ENCODE results near the gene MVD.

DNA sequence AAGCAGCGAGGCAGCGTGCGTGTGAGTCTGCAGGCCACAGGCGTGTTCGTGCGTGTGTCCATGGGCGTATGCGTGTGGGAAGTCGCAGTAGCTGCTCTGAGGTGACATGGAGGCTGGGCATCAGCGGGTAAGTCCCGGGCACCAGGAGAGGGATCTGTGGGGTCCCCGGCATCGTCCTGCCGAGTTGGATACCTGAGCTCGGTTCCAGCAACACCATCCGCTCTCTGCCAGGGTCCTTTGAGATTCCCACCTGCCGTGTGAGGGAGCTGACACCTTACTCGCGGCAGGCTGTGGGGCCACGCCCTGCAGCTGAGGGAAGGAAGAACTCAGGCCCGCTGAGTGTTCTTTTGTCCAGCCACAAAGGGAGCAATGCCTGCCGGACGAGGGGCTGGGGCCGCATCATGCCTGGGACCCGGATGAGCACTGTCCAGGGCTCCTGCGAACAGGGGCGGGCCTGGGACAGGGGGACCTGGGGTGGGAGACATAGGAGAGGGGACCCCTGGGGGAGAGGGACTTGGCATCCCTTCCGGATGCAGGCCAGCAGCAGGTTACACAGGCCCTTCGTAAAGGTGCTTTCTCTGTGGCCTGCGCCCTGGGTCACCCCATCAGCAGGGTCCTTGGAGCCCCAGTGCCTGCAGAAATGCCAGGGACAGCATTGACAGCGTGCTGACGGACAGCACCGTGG is 28.4 kb upstream of the MVD start:
- no peak for TF ChIP-seq POLR2A (IDR thresholded peaks at IDR 0.05; ENCODE audit: borderline replicate concordance, extremely low read depth, insufficient read depth, insufficient read length)
- TF ChIP-seq POLR2AphosphoS5 (IDR thresholded peaks at IDR 0.05; ENCODE audit: low read depth, low read length) = no peak
- TF ChIP-seq, protein P1, sequence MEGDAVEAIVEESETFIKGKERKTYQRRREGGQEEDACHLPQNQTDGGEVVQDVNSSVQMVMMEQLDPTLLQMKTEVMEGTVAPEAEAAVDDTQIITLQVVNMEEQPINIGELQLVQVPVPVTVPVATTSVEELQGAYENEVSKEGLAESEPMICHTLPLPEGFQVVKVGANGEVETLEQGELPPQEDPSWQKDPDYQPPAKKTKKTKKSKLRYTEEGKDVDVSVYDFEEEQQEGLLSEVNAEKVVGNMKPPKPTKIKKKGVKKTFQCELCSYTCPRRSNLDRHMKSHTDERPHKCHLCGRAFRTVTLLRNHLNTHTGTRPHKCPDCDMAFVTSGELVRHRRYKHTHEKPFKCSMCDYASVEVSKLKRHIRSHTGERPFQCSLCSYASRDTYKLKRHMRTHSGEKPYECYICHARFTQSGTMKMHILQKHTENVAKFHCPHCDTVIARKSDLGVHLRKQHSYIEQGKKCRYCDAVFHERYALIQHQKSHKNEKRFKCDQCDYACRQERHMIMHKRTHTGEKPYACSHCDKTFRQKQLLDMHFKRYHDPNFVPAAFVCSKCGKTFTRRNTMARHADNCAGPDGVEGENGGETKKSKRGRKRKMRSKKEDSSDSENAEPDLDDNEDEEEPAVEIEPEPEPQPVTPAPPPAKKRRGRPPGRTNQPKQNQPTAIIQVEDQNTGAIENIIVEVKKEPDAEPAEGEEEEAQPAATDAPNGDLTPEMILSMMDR (IDR thresholded peaks at IDR 0.05 in 2 of 3, conservative IDR thresholded peaks at IDR 0.05 in 1 of 3; ENCODE audit: borderline replicate concordance in 1 of 3, insufficient read depth in 1 of 3, low read depth in 2 of 3, low read length in 2 of 3) = no peak
- no peak for TF ChIP-seq EZH2 (IDR thresholded peaks at IDR 0.05)
- no peak for TF ChIP-seq SP1 (IDR thresholded peaks at IDR 0.05; ENCODE audit: low read depth)
- no peak for TF ChIP-seq CEBPB (IDR thresholded peaks at IDR 0.05; ENCODE audit: low read depth)
